HG03558 (cell line): ENCODE measurements around the gene AAGAB.

ENCODE experiments used
- ATAC-seq: cut with Tn5 transposase; IDR thresholded peaks from one replicate; pipeline ENCODE4 v1.9.1; 2021; ENCODE audit warnings: moderate number of reproducible peaks; ENCODE audit not compliant: unreplicated experiment; ENCODE audit errors: extremely low read depth

AAGAB gene

DNA sequence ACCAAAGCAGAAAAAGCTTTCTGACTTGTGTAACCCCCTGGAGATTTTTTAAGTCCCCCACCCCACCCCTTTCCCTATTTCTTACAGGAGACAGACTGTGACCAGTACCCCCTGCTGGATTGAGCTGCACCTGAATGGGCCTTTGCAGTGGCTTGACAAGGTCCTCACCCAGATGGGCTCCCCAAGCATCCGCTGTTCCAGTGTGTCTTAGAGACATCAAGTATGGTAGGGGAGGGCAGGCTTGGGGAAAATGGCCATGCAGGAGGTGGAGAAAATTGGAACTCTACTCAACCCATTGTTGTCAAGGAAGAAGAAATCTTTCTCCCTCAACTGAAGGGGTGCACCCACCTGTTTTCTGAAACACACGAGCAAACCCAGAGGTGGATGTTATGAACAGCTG lies 64.1 kb downstream of the AAGAB start:
- no peak for ATAC-seq

DNA sequence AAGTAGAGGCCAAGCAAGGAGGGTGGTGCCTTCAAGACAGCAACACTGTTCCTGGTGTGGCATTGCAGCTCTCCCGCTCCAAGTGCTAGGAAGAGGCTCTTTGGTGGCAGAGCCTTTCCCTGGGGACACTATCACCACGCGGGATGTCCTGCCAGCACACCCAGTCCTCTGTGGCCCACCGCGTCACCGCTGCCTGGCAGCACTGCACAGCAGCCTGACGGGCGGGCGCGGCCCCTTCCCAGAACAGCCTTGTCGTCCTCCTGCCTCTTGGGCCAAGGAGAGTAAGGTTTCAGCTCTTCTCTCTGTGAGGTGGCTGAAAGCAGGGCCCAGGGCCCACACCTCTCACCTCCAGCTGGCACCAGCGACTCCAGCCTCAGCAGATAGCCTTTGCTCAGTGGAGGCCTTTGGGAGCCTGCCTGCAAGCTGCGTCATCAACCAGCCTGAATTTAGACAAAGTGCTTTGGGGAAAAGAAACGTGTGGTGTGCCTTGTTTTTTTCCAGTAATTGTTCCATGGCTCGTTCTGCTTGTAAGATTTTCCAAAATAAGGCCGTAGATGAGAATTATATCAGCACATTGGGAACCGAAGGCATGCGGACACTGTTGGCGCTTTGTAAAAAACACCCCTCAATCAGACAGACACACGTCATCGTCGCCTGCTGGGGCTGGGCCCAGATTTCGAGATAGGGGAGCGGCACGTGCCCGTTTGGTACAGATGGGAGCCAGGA lies 65.0 kb downstream of the AAGAB start:
- no peak for ATAC-seq

DNA sequence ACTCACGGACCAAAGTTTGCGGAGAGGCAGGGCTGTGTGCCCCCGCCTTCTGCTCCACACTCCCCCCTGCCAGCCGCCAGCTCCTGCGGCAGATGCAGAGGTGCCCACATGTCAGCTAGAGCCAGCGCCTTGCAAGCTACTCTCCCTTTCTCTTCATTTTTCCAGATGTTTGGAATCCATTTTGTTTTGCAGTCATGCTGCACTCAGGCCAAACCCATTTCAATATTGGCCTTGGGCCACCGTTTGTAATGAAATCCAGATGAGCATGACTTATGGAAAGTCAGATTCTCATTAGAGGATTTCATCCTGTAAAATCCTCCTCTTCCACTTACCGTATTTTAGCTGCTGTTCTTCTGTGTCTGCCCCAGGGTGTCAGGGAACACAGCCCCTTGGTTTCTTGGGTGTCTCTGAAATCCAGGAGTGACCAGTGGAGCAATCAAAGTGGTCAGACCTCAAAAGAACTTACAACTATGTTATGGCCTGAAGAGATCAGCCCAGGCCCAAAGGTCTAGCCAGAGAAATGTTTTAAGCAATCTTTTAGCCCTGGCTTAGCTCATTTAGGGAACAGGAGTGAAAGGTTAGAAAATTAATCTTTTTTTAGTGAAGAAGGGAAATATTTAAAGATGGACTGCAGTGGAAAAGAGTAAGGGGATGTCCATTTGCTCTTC lies 65.8 kb downstream of the AAGAB start:
- no peak for ATAC-seq

DNA sequence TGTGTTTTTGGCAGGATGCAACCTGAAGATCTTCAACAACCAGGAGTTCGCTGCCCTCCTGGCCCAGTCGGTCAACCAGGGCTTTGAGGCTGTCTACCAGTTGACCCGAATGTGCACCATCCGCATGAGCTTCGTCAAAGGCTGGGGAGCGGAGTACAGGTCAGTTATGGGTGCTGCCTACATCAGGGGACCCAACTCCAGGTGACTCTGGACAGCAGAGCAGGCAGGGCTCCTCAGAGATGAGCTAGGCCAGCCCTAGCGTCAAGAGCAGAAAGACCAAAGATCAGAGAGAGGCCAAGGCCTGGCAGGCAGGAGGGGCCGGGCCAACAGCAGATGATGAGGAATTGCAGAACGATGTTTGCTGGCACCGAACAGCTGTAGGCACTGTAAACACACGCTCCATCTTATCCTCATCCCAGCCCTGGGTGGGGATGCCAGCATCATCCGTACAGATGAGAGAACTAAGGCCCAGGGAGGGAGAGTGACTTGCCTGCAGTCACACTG lies 67.1 kb downstream of the AAGAB start:
- ATAC-seq = no peak

DNA sequence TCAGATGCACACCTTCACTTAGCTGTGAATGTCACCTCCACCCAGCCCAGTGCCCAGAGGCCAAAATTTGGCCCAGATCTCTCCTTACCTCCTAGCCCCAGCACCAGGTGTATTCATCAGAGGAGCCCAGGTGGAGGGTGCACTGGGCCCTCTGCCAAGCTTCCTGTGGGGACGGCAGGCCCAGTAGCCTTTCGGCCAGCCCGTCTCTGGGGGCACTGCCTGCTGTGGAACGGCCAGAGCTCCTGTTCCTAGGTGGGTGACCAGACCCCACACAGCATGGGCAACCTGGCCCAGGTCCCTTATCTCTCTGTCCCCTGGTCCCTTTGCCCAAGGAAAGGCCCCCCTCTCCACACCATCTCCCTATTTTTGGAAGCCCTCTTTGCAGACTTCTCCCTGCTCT lies 67.8 kb downstream of the AAGAB start:
- no peak for ATAC-seq

DNA sequence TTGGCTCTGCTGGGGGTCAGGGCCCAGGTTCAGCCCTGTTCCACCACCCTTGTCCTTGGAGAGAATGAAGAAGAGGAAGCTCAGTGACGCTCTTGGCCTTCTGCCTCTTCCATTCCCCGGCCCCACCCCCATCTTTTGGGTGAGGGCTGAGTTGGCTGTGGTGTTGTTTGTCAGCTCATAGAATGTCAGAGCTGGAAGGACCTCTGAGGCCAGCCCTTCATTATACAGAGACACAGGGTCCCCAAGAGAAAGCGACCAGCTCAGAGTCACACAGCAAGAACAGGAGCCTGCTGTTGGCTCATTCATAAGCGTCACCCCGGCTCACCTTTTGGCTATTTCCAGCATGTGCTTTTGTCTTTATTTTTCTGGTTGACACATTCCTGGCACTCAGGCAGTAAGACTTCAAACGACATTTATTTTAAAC lies 68.2 kb downstream of the AAGAB start:
- ATAC-seq = no peak

DNA sequence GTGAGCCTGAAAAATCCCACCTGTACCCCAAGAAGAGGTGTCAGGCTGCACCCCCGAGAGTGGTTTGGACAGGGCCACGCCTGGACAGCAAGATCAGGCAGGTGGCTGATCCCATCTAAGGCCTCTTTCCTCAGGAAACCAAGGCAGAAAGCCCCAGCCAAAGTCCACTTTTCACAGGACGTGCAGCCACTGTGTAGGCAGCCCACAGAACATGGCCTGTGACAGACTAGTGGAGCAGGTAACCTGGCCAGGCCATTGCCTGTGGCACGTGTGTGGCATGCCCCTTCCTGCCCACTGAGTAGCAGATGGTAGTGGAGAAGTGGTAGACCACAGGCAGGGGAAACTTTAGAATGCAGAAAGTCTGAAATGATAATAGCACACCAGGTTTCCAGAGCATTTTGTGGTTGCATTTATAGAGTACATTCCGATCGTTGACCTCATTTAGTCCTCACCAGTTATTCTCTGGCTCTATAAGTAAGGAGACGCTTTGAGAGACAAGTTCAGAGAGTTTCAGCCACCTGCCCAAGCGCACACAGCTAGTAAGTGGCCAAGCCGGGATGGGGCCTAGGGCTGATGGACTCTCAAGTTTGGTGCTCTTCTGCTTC lies 68.7 kb downstream of the AAGAB start:
- ATAC-seq = no peak

DNA sequence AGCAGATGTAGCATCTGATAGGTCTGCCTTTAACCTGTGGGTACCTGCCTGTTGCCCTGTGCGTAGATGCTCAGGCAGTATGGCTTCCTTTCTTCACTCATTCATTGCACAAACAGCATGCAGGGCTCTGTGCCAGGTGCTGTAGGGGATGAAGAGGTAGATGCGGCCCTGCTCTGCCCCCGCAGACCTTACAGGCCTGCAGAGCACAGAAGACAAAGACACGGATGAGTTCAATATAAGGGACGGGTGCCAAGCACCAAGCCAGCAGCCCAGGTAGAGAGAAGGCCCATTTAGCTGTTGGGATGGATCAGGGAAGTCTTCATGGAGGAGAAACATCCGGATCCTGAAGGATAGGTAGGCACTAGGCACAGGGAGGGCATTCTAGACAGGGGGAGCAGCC lies 69.4 kb downstream of the AAGAB start:
- ATAC-seq = no peak

DNA sequence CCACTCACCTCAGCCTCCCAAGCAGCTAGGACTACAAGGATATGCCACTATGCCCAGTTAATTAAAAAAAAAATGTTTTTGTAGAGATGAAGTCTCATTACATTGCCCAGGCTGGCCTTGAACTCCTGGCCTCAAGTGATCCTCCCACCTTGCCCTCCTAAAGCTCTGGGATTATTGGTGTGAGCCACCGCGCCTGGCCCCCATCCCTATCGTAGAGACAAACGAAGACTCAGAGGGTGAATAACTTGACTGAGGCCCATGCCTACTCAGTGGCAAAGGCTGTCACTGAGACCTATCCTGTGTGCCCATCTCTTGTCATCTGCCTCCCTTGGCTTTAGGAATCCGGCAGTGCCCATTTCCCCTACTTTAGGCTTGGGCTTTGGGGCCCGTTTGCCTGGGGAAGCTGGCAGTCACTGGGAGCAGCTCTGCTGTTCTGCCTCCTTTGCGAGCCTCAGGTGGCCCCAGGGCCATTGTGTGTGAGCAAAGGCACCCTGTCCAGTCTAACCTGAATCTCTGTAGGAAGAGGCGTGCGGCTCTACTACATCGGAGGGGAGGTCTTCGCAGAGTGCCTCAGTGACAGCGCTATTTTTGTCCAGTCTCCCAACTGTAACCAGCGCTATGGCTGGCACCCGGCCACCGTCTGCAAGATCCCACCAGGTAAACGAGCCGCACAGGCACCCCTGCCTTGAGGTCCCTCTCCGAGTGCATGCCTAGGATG lies 70.1 kb downstream of the AAGAB start:
- no peak for ATAC-seq

DNA sequence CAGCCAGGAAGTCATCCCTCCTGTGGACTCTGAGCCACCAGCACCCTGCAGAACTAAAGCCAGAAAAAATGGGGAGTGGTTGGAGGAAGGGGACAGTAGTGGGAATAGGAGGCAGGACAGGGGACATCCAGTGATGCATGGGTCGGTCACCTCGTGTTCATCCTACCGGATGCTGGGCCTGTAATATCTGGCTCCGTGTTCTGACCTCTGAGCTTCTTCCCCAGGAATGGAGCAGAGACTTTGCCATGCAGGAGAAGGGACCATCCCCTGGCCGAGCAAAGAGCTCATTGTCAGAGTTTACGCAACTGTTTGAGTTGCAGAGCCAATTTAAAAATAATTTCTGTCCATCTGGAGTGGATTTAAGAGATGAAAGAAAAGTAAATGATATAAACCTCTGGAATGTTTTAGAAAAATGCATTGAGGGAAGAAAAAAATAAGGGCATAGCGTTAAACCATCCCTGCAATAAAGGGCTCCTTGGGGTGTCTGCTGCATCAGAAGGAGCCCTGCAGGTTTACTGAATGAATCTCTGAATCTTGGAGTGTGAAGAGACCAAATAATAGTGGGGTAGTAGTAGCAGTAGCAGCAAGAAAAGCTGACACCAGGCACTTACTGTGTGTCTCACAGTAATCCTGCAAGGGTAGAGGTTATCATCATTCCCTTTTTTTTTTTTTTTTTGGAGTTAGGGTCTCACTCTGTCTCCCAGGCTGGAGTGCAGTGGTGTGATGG lies 70.9 kb downstream of the AAGAB start:
- no peak for ATAC-seq

DNA sequence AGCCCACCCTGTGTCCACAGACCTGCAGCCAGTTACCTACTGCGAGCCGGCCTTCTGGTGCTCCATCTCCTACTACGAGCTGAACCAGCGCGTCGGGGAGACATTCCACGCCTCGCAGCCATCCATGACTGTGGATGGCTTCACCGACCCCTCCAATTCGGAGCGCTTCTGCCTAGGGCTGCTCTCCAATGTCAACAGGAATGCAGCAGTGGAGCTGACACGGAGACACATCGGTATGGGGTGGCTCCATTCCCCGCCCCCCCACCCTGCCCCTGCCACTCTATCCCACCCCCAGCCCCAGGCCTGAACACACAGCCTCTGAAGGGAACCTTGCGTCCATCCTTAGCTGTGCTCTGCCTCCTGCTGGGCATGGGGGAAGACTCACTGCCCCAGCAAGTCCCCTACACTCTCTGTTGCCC lies 73.2 kb downstream of the AAGAB start:
- ATAC-seq = no peak

DNA sequence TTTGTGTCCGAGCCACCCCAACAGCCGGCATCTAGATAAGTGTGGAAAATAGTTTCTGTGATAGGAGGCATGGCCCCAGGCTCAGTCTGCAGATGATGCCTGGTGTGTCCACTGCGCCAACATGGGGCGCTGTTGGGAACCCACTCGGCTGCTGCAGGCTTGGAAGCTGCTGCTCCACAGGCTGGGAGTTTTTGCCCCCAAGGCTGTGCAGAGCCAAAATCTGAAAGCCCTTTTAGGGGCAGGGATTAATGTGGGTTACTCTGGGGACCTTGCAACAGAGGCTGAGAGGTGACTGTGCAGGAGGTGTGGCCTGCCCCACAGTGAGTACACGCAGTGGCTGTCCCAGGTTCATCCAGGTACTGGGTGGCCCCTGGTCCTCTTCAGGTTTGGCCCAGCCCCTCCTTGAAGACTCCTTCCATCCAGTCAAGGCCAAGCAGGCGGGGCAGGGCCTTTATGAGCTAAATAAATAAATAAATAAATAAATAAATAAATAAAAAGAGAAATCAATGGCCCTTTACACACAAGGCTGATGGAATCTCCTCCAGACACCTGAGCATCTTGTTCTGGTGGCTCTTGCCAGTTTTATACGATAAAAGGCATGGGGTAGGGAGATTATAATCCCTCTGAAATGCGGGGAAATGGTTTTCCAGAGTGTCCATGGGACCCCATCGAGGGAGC lies 73.8 kb downstream of the AAGAB start:
- ATAC-seq = no peak

DNA sequence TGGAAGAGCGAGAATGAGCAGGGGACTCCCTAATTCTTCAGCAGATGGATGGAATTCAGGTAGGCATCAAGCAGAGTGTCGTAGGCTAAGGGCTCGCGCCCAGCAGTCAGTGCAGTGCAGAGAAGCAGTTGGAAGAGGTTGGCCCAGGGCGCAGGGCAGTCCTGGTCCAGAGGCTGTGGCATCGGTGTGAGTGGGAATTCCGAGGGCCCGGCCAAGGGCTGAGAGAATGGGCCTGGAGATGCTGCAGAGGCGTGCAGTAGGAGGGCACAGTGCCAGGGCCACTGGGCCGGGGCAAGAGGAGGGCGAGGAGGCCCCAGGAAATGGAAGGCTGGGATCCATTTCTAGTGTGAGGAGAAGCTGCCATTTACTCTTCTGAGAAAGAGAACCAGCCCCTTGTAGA lies 74.4 kb downstream of the AAGAB start:
- ATAC-seq = no peak

DNA sequence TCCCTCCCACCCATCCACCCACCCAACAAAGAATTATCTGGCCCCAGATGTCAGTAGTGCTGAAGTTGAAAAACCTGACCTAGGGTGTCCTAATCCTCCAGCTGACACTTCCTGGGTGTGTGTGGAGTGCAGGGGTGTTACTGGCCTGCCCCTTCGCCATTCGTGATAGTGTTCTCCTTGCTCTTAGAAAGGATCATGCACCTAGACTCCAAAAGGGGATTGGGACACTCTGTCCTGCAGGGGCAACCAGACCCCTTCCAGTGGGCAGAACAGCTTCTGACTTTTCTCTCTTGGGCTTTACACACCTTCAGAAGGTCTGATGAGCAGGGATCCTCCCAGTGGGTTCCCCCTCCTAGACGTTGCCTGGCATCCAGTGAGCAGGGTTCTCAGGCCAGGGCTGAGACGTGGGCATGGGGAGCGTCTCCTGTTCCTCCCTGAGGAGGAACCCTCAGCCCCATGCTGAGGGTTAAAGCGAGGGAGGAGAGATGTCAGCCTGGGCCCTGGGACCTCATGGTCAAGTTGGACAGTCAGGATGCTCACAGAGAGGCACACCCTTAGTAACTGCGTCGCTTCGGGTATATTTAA lies 75.0 kb downstream of the AAGAB start:
- ATAC-seq = no peak

DNA sequence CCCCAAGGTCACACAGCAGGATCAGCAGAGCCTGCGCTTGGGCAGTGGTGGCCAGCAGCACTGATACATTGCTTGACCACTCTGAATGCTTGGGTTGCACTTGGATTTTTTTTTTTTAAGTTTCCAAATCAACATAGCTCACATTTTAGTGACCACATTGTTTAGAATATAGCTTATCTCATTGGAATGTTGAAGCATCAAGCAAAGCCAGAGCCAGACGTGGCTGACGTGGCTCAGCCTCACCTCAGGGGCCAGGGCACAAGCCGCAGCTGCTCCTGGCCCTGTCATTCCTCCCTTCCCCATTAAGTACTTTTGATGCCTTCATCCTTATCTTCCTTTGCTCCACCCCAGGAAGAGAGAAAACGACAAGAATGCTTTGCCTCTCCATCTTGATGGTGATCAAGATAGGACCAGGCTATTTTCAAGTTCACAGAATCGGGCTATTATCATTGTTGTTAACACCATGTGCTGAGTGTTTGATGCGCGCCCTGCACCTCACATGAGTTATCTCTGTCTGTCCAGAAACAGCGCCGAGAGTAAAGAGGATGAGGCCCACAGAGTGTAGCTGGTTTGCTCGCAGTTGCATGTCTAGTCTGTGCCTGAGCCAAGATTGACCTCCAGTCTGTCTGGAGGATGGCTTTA lies 75.8 kb downstream of the AAGAB start:
- no peak for ATAC-seq

DNA sequence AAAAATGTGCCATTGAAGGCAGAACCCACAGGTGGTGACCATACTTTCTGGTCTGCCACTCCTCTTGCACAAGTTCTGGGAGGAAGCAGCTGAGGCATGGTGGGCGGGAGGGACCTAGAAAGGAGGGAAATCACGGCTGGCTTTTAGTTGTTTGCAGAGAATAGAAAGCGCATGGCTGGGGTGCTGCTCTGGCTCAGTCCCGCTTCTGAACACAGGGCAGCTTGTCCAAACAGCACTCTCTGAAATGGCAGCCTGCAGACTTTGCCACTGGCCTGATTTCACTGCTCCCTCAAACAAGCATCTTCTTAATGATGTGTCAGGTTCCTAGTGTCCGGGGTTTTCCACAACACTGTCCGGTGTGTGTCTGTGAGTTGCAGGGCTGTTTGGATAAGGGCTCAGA lies 76.7 kb downstream of the AAGAB start:
- ATAC-seq = no peak

DNA sequence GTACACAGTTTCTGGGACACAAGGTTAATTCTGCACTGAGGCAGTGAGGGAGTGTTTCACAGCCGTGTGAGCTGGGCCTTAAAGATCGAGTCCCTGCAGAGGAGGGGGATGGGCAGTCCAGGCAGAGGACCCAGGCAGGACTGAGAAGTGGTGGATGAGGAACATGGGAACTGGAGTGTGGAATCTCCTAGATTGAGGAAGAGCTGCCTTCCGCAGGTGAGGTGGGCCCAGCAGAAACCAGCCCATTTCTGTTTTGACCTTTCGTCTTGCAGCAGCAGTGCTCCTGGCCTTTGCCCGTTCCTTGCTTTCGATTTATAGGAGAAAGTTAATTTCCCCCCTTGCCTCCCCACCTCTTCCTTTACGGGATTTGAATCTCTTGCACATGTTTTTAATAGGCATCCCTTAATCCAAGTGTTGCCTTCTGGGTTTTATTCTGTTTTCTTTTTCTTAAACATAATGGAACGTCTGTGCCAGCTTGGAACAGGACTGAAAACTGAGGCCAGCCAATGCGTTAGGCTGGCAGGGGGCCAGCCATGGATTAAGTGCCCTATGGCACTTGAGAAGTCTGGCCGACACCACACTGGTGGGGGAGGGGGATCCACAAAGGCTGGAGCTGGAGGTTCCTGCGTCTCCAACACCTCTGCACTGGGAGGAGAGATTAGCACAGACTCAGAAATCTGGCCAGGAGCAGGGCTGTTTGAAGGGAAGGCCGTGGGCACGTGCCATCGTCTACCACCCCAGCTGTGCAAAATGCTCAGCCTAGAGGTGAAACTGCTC lies 78.1 kb downstream of the AAGAB start:
- ATAC-seq = no peak

DNA sequence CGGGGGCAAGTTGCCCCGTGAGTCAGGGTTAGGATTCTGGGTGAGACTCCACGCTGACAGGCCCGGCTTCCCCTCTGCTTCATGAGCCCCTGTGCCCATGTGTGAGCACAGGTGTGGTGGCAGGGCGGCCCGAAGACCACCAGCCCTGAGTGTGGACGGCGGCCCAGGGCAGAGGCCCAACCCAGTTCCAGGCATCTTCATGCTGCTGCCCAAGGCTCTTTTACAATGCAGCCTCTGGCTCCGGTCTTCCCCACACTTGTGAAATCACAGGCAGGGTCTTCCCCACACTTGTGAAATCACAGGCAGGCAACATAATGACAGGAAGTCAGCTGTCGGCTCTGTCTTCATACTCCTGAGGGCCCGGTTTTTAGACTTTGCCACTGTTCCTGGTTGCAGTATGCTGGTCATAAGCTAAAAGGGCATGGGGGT lies 78.8 kb downstream of the AAGAB start:
- no peak for ATAC-seq
